Measurements from ENCODE around the gene GJC2.
"Not testable (repeated sequence)": the region's sequence is repeated elsewhere in the genome, so short reads cannot be mapped to it uniquely, and the experiment has no call there.

The GJC2 gene

GRCh38 chr1:228171221-228171891 lies 21.6 kb downstream of the GJC2 start:
- no peak for DNase-seq (ENCODE audit: low read depth, low spot score)

DNA sequence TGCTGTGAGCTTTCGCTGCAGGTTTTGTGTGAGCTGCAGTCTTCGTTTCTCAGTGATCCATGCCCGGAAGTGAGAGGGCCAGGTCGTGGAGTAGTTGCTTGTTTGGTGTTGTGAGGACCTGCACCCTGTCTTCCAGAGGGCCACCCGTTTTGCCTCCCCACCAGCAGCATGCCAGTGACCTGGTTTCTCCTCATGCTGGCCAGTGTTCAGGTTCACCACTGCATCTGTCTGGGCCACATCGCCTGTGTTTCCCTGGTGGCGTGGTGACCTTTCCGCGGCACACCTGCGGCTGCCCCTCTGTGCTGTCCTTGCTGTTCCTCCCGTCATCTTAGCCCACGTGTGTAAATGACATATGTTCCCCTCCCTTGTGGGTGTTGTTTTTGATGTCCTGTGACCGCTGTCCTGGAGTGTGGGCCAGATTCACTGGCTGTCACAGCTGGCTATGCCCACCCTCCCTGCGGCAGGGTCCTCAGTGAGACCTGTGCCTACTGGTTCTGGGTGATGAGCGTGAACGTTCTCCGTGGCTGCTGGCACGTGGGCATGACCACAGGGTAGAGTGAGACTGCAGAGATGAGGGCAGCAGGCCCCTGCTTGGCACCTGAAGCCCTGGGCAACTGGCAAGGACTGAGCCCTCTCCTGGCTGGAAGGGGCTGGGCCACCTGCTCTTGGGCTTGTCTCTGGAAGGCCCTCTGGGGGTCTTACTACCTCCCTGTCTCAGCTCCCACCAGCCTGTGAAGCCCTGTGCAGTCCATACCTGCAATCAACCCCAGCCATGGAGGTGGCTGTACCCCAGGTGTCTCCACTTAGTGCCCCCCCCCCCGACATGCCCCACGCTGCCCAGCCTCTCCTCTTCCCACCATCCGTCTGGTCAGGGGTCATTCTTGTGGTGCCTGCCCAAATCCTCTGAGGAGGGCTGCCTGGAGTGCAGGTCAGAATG lies 23.1 kb downstream of the GJC2 start:
- DNase-seq (ENCODE audit: low read depth, low spot score), result no peak

- DNase-seq (ENCODE audit: low read depth, low spot score), result not testable (repeated sequence)
Observed at GRCh38 chr1:228173528-228174481, 24.1 kb downstream of the GJC2 start.

DNA sequence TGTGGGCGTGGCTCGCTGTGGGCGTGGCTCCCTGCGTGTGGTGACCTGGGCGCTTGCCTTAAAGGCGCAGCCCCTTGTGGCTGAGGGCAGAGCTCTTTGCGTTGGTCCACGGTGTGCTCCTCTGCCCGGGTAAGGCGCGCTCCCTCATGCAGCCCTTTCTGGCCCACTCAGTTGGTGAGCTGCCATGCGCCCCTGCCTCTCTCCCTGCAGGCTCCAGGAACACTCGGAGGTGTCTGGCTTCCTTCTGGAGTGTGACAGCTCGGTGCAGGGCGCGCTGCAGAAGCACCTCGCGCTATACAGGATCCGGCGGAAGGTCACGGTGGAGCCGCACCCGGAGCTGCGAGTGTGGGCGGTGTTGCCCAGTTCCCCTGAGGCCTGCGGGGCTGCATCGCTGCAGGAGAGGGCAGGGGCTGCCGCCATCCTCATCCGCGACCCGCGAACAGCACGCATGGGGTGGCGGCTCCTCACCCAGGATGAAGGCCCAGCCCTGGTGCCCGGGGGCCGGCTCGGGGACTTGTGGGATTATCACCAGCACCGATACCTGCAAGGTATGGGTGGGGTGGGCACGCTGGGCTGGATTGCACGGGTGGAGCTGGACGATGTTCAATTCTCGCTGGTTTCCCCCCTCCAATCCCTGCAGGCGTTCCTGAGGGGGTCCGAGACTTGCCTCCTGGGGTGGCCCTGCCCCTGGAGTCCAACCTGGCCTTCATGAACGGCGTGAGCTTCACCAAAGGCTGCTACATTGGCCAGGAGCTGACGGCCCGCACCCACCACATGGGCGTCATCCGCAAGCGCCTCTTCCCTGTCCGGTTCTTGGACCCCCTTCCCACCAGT lies 25.0 kb downstream of the GJC2 start:
- DNase-seq (ENCODE audit: low read depth, low spot score), result no peak

DNA sequence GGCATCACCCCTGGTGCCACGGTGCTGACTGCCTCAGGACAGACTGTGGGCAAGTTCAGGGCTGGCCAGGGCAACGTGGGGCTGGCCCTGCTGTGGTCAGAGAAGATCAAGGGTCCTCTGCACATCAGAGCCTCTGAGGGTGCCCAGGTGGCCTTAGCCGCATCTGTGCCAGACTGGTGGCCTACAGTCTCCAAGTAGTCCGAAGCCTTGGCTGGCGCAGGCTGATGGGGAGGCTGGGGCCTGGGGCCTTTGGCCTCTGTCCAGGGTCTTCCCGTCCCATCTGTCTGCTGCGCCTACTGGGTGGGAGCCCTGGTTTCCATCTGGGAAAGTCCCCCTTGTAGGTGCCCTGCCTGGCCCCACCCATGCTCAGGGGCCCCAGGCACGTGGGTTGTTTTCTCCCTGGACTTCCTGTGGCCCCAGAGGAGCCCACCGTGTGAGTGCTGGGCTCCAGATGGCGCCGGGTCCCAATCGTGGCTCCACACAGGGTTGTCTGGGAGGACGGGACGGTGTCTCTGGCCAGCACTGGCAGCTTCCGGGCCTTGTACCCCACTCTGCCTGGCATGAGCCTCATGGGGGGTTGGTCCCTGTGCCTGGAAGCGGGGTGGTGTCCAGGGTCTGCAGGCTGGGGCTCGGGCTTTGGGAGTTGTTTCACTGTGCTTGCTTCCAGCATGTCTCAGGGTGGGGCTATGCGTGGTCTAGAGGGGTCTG lies 25.7 kb downstream of the GJC2 start:
- no peak for DNase-seq (ENCODE audit: low read depth, low spot score)

DNA sequence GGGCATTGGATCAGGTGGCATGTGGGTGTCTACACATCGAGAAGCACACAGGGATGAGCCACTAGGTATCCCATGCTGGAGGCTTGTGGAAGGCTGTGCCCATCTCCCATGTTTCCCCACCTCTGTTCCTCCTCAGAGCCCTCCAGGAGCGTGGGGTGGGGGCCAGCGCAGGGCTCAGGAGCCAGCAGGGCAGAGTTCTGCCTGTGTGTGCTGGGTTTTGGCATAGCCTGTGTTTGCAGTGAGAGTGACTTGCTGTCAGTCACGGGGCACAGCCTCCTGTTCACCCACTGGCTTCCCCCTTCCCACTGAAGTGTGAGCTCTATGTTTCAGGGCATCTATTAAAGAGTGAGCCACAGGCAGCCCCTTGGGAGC lies 26.3 kb downstream of the GJC2 start:
- DNase-seq (ENCODE audit: low read depth, low spot score), result no peak

DNA sequence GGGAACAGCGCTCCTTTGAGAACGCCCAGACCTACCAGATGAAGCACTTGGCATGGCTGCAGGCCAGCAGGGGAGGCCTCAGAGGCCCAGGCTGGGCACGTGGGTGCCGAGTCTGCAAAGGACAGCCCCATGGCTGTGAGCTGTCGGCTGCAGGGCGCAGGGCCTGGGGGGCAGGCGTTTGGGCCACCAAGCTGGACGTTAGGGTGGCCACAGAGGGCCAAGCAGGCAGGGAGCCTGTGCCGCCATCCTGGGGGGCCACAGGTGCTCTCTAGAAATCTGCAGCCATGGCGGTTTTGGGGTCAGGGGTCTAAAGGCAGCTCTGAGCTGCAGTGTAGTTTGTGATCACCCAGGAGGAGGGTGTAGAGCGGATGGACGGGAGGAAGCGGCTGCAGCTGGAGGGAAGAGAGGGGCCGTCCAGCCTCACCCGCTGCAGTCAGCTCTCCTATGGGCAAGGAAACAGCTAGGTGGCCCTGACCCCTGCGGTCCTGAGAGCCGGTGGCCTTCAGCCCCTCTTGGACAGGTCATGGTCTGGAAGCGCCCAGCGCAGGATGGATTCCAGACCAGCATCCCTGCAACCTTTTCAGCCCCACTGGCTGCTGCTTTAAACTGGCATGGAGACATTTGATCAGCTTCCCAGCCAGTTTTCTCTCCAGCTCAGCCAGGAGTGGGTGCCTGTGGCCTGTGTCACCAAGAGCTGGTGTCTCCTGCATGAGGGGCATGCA lies 26.9 kb downstream of the GJC2 start:
- no peak for DNase-seq (ENCODE audit: low read depth, low spot score)

DNA sequence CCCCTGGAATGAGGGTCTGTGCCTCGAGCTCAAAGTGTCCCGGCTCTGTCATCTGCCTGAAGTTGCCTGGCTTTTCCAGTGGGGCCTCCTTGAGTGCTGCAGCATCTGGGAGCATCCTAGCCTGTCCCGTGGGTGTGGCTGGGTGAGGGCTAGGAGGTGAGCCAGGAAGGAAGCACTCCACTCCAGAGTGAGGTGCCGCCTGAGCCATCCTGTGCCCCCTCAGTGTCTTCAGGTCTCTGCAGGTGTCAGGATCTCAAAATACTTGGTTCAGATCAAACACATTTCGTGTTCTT lies 27.4 kb downstream of the GJC2 start:
- DNase-seq (ENCODE audit: low read depth, low spot score), result no peak

- no peak for DNase-seq (ENCODE audit: low read depth, low spot score)
Observed at GRCh38 chr1:228177721-228178710, 28.3 kb downstream of the GJC2 start.

DNA sequence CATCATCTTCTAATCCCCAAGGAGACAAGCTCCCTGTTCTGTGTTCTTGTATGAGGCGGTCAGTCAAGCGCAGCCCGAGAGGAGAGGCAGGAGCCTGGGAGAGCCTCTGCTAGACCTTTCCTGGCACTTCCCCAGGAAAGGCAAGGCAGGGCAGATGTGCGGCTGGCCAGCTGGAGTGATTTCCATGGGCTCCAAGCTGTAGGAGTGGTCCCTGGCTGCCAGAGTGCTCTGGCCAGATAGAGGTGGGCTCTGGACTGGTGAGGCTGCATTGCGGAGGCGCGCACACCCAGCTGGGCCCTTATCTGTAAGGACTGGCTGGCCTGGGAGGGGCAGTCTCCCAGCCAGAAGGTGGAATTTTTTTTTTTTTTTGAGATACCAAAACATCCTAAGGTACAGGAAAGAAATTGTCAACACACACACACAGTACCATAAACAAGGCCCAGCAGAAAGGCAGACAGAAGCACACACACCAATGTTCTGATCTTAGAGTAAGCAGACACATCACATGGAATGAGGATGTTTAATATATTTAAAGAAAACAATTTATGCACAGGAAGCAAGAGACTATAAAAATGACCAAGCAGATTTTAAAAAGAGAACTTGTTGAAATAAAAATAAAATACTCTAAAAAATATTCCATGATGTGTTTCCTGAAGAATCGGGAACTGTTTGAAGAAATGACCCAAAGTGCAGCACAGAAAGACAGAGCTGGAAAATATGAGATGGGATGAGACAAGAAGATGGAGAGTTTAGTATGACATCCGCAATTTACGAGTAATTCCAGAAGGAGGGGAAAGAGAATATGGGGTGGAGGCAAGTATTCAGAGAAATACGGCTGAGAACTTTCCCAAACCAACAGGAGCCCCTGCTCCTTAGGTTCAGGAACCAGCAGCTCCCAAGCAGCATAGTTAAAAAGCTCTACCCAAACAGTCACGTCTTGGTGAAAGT lies 29.3 kb downstream of the GJC2 start:
- no peak for DNase-seq (ENCODE audit: low read depth, low spot score)

GRCh38 chr1:228180271-228180958 lies 30.7 kb downstream of the GJC2 start:
- no peak for DNase-seq (ENCODE audit: low read depth, low spot score)

GRCh38 chr1:228180959-228181644 lies 31.4 kb downstream of the GJC2 start:
- DNase-seq (ENCODE audit: low read depth, low spot score), result no peak

GRCh38 chr1:228181645-228182034 lies 31.9 kb downstream of the GJC2 start:
- DNase-seq (ENCODE audit: low read depth, low spot score), result no peak

- no peak for DNase-seq (ENCODE audit: low read depth, low spot score)
Observed at GRCh38 chr1:228182296-228183030, 32.7 kb downstream of the GJC2 start.

- no peak for DNase-seq (ENCODE audit: low read depth, low spot score)
Observed at GRCh38 chr1:228184152-228184551, 34.4 kb downstream of the GJC2 start.

DNA sequence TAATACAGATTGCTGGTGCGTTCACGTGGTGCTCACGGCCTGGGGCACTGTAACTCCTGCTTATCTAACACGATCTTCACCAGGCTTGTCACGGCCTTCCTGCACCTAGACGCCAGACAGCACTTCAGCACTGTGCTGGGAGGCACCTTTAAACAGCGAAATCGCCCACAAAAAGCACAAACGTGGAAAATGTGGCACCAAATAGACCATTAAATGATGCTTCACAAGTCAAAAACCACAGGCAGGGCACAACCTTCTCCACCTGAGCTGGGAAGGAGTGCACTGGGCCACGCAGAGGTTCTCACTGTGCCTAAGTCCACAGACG lies 35.9 kb downstream of the GJC2 start:
- no peak for DNase-seq (ENCODE audit: low read depth, low spot score)
